Common myeloid progenitor, CD34-positive (primary cell): ENCODE data around the gene ANKRD28.

ENCODE experiments used
- CTCF ChIA-PET: fragments of 350-600 bp; sonication (Branson Sonifier 250); formaldehyde crosslinking; loops from one replicate; lab custom pipeline; 2021; ENCODE audit warnings: antibody characterized with exemption; lab: Charles Lee
- POLR2A ChIA-PET: fragments of 350-600 bp; sonication (Branson Sonifier 250); formaldehyde crosslinking; loops from one replicate; lab custom pipeline; 2021; ENCODE audit warnings: antibody characterized with exemption; lab: Charles Lee
- DNase-seq, 3 donors: peaks; one replicate each; pipeline versions ENCODE4 v3.0.0 to v3.0.0-alpha.2; 2013
- H3K27ac ChIP-seq, 2 experiments: 1 replicate in 1 of 2; 2 replicates in 1 of 2; pipeline ENCODE4 v1.7.0; 2013; ENCODE audit warnings: inconsistent platforms in 2 of 2, low read length in 2 of 2, mild to moderate bottlenecking in 2 of 2, low read depth in 1 of 2, moderate library complexity in 1 of 2; ENCODE audit not compliant: severe bottlenecking in 2 of 2, insufficient read depth in 1 of 2, poor library complexity in 1 of 2
- H3K27me3 ChIP-seq, 5 experiments: replicated peaks in 2 of 5; 1 replicate in 3 of 5; 2 replicates in 2 of 5; pipeline versions ENCODE4 v1.6.1 to v1.7.0; 2013; ENCODE audit warnings: low read length in 4 of 5, mild to moderate bottlenecking in 2 of 5, moderate library complexity in 2 of 5, inconsistent platforms in 1 of 5; ENCODE audit not compliant: insufficient read depth in 5 of 5, control insufficient read depth in 4 of 5
- H3K36me3 ChIP-seq, 4 experiments: 1 replicate in 2 of 4; 2 replicates in 2 of 4; pipeline versions ENCODE4 v1.6.1 to v1.7.0; 2013; ENCODE audit warnings: low read length in 3 of 4, control low read depth in 1 of 4, mild to moderate bottlenecking in 1 of 4; ENCODE audit not compliant: control insufficient read depth in 4 of 4, insufficient read depth in 4 of 4
- H3K4me1 ChIP-seq, 4 experiments: 1 replicate in 3 of 4; 2 replicates in 1 of 4; pipeline versions ENCODE4 v1.6.1 to v1.7.1; 2013; ENCODE audit warnings: low read length in 3 of 4, mild to moderate bottlenecking in 3 of 4, control low read depth in 1 of 4, inconsistent platforms in 1 of 4, moderate library complexity in 1 of 4; ENCODE audit not compliant: control insufficient read depth in 4 of 4, insufficient read depth in 4 of 4; ENCODE audit errors: control extremely low read depth in 1 of 4
- H3K4me3 ChIP-seq, 7 experiments: 1 replicate in 4 of 7; 2 replicates in 3 of 7; pipeline versions ENCODE4 v1.5.1 to v1.7.0; 2013; ENCODE audit warnings: mild to moderate bottlenecking in 7 of 7, low read length in 6 of 7, moderate library complexity in 6 of 7, inconsistent platforms in 2 of 7, low read depth in 2 of 7, control low read depth in 1 of 7; ENCODE audit not compliant: insufficient read depth in 4 of 7, control insufficient read depth in 1 of 7; ENCODE audit errors: extremely low read depth in 1 of 7
- H3K9me3 ChIP-seq, 5 experiments: 1 replicate in 4 of 5; 2 replicates in 1 of 5; pipeline versions ENCODE4 v1.6.1 to v1.7.1; 2013; ENCODE audit warnings: low read length in 4 of 5, mild to moderate bottlenecking in 2 of 5, inconsistent platforms in 1 of 5, low read depth in 1 of 5, moderate library complexity in 1 of 5; ENCODE audit not compliant: control insufficient read depth in 4 of 5, insufficient read depth in 2 of 5; ENCODE audit errors: control extremely low read depth in 1 of 5
- WGBS: methylation state at CpG from one replicate; pipeline ENCODE4 v1.1.5; 2013; ENCODE audit not compliant: insufficient coverage; 5-methylcytosine and 5-hydroxymethylcytosine counted together

The ANKRD28 gene

GRCh38 chr3:15808679-15809310 is 11.0 kb upstream of the ANKRD28 start:
- H3K4me3 ChIP-seq: peak overlapping the region in 1 of 7 experiments; percentile 11
- no peaks in the 10 kb centered on the region for H3K27me3 ChIP-seq
- no peak for DNase-seq
- POLR2A ChIA-PET: interaction anchor here (1.2 to 1.3 kb wide), 2 partner anchors 11 to 15 kb away, joined by 3 to 4 read pairs; partner anchors contain the start of gene ANKRD28
- no peak overlapping the region for H3K27ac ChIP-seq
- WGBS: 97% methylated on average over 2 of the region's 2 CpGs
- H3K9me3 ChIP-seq: no peaks in the 10 kb centered on the region
- CTCF ChIA-PET: interaction anchor here (0.6 to 4.1 kb wide), 8 partner anchors 7 to 439 kb away, joined by 3 to 38 read pairs (median 5); partner anchors contain the start of gene ANKRD28
- peaks cover 17 to 70% (median 44%) of the 10 kb centered on the region in 4 experiments for H3K4me1 ChIP-seq
- H3K36me3 ChIP-seq: peaks cover 0 to 5% (median 0%) of the 10 kb centered on the region in 4 experiments

- peak overlapping the region; percentile 93 to 96 for H3K27ac ChIP-seq
- H3K27me3 ChIP-seq: no peaks in the 10 kb centered on the region
- WGBS: 51% methylated on average over 3 of the region's 7 CpGs
- H3K4me1 ChIP-seq: peaks cover 34 to 92% (median 59%) of the 10 kb centered on the region in 4 experiments
- peaks cover 0 to 5% (median 0%) of the 10 kb centered on the region in 4 experiments for H3K36me3 ChIP-seq
- ChIA-PET POLR2A (interaction anchor here (0.6 to 1.2 kb wide), 5 partner anchors 9 to 87 kb away, joined by 3 to 8 read pairs (median 3); no protein-coding TSS in a partner anchor), CTCF (interaction anchor here (1.0 to 4.1 kb wide), 6 partner anchors 9 to 55 kb away, joined by 3 to 38 read pairs (median 9); partner anchors contain the start of gene ANKRD28)
- H3K4me3 ChIP-seq: peak overlapping the region in 2 of 7 experiments; percentile 1 to 40
- DNase-seq: peak; percentile 84 to 95 (median 93)
- H3K9me3 ChIP-seq: no peaks in the 10 kb centered on the region
These were observed 8.0 kb upstream of the ANKRD28 start for GRCh38 chr3:15805756-15806266.

- peak overlapping the region; percentile 93 to 96 for H3K27ac ChIP-seq
- DNase-seq: peak in 2 of 3 donors; percentile 85 to 93
- ChIA-PET CTCF (interaction anchor here (2.1 to 4.1 kb wide), 3 partner anchors 8 to 29 kb away, joined by 12 to 38 read pairs (median 13); partner anchors contain the start of gene ANKRD28), POLR2A (interaction anchor here (1.2 kb wide), 1 partner anchor 8 kb away, joined by 8 read pairs; no protein-coding TSS in a partner anchor)
- 0% methylated on average over 1 of the region's 4 CpGs for WGBS
- H3K4me3 ChIP-seq: peak overlapping the region in 4 of 7 experiments; percentile 1 to 35 (median 21)
- H3K9me3 ChIP-seq: no peaks in the 10 kb centered on the region
- no peaks in the 10 kb centered on the region for H3K27me3 ChIP-seq
- H3K4me1 ChIP-seq: peaks cover 40 to 96% (median 63%) of the 10 kb centered on the region in 4 experiments
- H3K36me3 ChIP-seq: peaks cover 0 to 5% (median 0%) of the 10 kb centered on the region in 4 experiments
These were observed 6.8 kb upstream of the ANKRD28 start for GRCh38 chr3:15804553-15805095.

- POLR2A ChIA-PET: no interaction called here
- Histone ChIP-seq H3K27ac (peak overlapping the region; percentile 93 to 96), H3K36me3 (peaks cover 0 to 5% (median 0%) of the 10 kb centered on the region in 4 experiments), H3K9me3 (no peaks in the 10 kb centered on the region), H3K27me3 (no peaks in the 10 kb centered on the region), H3K4me1 (peaks cover 38 to 96% (median 64%) of the 10 kb centered on the region in 4 experiments), H3K4me3 (peak overlapping the region in 1 of 7 experiments; percentile 32)
- CTCF ChIA-PET: no interaction called here
- DNase-seq: no peak
- WGBS: no CpG with 5 or more reads among the region's 2 CpGs
These were observed 6.1 kb upstream of the ANKRD28 start for GRCh38 chr3:15803921-15804320.

- DNase-seq: no peak
- WGBS: no CpG with 5 or more reads among the region's 3 CpGs
- peak overlapping the region in 3 of 7 experiments; percentile 1 to 37 (median 4) for H3K4me3 ChIP-seq
- ChIA-PET CTCF (interaction anchor here (0.7 to 6.8 kb wide), 6 partner anchors 8 to 171 kb away, joined by 3 to 54 read pairs (median 6); no protein-coding TSS in a partner anchor), POLR2A (interaction anchor here (0.6 kb wide), 1 partner anchor 55 kb away, joined by 3 read pairs; no protein-coding TSS in a partner anchor)
- H3K4me1 ChIP-seq: peaks cover 35 to 77% (median 58%) of the 10 kb centered on the region in 4 experiments
- peak overlapping the region; percentile 55 to 100 for H3K27ac ChIP-seq
- no peaks in the 10 kb centered on the region for H3K9me3 ChIP-seq
- no peaks in the 10 kb centered on the region for H3K36me3 ChIP-seq
- no peaks in the 10 kb centered on the region for H3K27me3 ChIP-seq
These were observed 3.5 kb upstream of the ANKRD28 start for GRCh38 chr3:15801298-15801697.

GRCh38 chr3:15800780-15801179 is 3.0 kb upstream of the ANKRD28 start:
- Histone ChIP-seq H3K4me3 (peak overlapping the region in 4 of 7 experiments; percentile 1 to 39 (median 20)), H3K9me3 (no peaks in the 10 kb centered on the region), H3K4me1 (peaks cover 31 to 71% (median 55%) of the 10 kb centered on the region in 4 experiments), H3K27ac (peak overlapping the region; percentile 55 to 100), H3K27me3 (no peaks in the 10 kb centered on the region), H3K36me3 (no peaks in the 10 kb centered on the region)
- peak in 1 of 3 donors; percentile 58 for DNase-seq
- ChIA-PET POLR2A (interaction anchor here (0.7 kb wide), 1 partner anchor 39 kb away, joined by 4 read pairs; no protein-coding TSS in a partner anchor), CTCF (interaction anchor here (0.7 to 6.8 kb wide), 3 partner anchors 12 to 50 kb away, joined by 3 to 54 read pairs (median 5); no protein-coding TSS in a partner anchor)
